ENCODE measurements around the gene CCDC6. TPM values are rescaled to one million over a fixed set of nuclear protein-coding genes. Genes with fewer than 3 reads are reported as not detected.
"Not testable (repeated sequence)": the region's sequence is repeated elsewhere in the genome, so short reads cannot be mapped to it uniquely, and the experiment has no call there.

Gene CCDC6
- 25.7 and 50.9 TPM in 2 replicates for total RNA-seq (2014; rRNA removed; shearing (Covaris generic); ENCODE audit: low replicate concordance)

DNA sequence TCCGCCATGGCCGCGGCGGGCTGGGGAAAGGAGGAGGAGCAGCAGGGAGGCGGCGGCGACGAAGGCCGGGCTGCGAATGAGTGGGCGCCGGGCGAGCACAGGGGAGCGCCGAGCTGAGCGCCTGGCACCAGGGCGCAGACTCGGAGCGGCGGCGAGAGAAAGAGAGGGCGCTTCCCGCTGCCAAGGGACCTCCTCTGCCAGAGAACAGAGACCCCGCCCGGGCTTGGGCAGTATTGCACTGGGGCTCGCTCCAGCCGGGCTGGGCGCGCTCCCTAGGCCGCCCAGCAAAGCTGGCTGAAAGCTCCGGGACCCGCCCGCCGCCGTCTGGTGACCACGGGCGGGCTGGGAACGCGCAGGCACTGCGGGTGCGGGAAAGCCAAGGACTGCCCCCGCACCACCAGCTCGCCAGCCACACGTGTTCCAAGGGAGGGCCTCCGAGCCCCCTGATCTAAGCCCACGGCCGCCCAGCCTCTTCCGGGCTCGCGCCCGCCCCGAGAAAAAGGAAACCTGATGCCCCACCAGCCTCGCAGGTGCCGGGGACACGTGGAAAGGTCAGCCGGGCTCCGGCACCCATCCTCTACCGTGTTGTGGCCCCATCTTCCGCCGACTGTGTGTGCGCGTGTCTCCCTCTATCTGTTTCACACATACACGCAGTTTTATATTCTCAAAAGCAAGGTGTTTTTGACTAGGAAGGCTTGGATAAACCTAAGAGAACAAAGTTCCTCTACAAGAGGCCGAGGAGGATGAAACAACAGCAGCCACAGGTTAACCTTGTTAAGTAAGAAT is at the start of gene CCDC6:
Gene CCDC6 (minus strand): TSS at position 140 of the 786 bp plus-strand sequence. CDS start 132 bp downstream, at position 8.
- H3K79me2 ChIP-seq (ENCODE audit: low read length), result peaks cover 47% of the 10 kb centered on the region
- peak within 1 kb of the TSS; percentile 83 for H3K4me2 ChIP-seq (ENCODE audit: low read depth, low read length, poor library complexity, severe bottlenecking)
- H4K20me1 ChIP-seq (ENCODE audit: insufficient read depth, low read depth, low read length), result peaks cover 26% of the 10 kb centered on the region
- peaks cover 52% of the 10 kb centered on the region for H3K4me1 ChIP-seq (ENCODE audit: low read length)
- peak within 1 kb of the TSS; percentile 98 for H3K9ac ChIP-seq (ENCODE audit: low read length)
- peaks cover 15% of the 10 kb centered on the region; the same call in 1 of the 2 replicates for H3K36me3 ChIP-seq (ENCODE audit: insufficient read depth, low read length)
- no peaks in the 10 kb centered on the region for H3K27me3 ChIP-seq (ENCODE audit: low read length)
- H3K27ac ChIP-seq (ENCODE audit: low read length), result peak within 1 kb of the TSS; percentile 86
- peak; percentile 97 for DNase-seq
- no peaks in the 10 kb centered on the region for H3K9me2 ChIP-seq (replicated peaks; ENCODE audit: insufficient read depth, low read length)
- H2AFZ ChIP-seq (ENCODE audit: low read length), result peak within 1 kb of the TSS; percentile 25
- H3K4me3 ChIP-seq (ENCODE audit: low read length), result peak within 1 kb of the TSS; percentile 96
- H3K9me3 ChIP-seq (ENCODE audit: low read length), result no peaks in the 10 kb centered on the region

DNA sequence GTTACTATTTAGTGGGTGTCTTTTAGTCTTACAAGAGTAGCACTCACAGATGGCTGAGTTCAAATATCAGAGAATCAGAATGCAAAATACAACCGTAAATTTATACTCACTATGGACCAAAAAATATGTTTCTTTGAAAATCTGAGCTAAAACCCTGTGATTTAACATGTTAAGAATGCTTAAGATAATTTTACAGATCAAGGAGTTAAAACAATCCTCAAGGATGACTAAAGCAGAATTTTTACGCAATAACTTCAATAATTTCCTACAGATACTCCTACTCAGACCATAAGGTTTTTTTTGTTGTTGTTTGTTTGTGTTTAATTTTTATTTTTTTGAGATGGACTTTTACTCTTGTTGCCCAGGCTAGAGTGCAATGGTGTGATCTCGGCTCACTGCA is 47.9 kb upstream of the CCDC6 start:
- Histone ChIP-seq H4K20me1 (ENCODE audit: insufficient read depth, low read depth, low read length) (no peaks in the 10 kb centered on the region), H3K9ac (ENCODE audit: low read length) (no peak overlapping the region), H3K4me1 (ENCODE audit: low read length) (no peaks in the 10 kb centered on the region), H3K4me2 (ENCODE audit: low read depth, low read length, poor library complexity, severe bottlenecking) (no peak overlapping the region), H3K79me2 (ENCODE audit: low read length) (no peaks in the 10 kb centered on the region), H3K9me2 (replicated peaks; ENCODE audit: insufficient read depth, low read length) (no peaks in the 10 kb centered on the region), H3K36me3 (ENCODE audit: insufficient read depth, low read length) (no peaks in the 10 kb centered on the region), H3K27me3 (ENCODE audit: low read length) (no peaks in the 10 kb centered on the region), H3K4me3 (ENCODE audit: low read length) (no peak overlapping the region), H2AFZ (ENCODE audit: low read length) (no peak overlapping the region), H3K9me3 (ENCODE audit: low read length) (no peaks in the 10 kb centered on the region), H3K27ac (ENCODE audit: low read length) (no peak overlapping the region)
- DNase-seq, result no peak

DNA sequence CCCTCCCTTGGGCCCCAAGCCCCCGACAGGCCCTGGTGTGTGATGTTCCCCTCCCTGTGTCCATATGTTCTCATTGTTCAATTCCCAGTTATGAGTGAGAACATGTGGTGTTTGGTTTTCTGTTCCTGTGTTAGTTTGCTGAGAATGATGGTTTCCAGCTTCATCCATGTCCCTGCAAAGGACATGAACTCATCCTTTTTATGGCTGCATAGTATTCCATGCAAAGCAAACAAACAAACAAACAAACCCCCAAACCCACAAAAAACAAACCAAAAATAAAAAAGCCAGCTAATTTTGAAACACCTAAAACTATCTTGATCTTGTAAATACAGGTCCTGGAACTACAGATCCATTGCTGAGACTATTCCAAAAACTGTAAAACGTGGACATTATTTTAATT is 47.4 kb upstream of the CCDC6 start:
- H3K27me3 ChIP-seq (ENCODE audit: low read length); H3K79me2 ChIP-seq (ENCODE audit: low read length); H3K4me2 ChIP-seq (ENCODE audit: low read depth, low read length, poor library complexity, severe bottlenecking); H3K9me3 ChIP-seq (ENCODE audit: low read length); H3K27ac ChIP-seq (ENCODE audit: low read length); DNase-seq; H3K9ac ChIP-seq (ENCODE audit: low read length); H3K36me3 ChIP-seq (ENCODE audit: insufficient read depth, low read length); H2AFZ ChIP-seq (ENCODE audit: low read length); H3K4me1 ChIP-seq (ENCODE audit: low read length); H3K9me2 ChIP-seq (replicated peaks; ENCODE audit: insufficient read depth, low read length); H4K20me1 ChIP-seq (ENCODE audit: insufficient read depth, low read depth, low read length); H3K4me3 ChIP-seq (ENCODE audit: low read length): not testable (repeated sequence)

DNA sequence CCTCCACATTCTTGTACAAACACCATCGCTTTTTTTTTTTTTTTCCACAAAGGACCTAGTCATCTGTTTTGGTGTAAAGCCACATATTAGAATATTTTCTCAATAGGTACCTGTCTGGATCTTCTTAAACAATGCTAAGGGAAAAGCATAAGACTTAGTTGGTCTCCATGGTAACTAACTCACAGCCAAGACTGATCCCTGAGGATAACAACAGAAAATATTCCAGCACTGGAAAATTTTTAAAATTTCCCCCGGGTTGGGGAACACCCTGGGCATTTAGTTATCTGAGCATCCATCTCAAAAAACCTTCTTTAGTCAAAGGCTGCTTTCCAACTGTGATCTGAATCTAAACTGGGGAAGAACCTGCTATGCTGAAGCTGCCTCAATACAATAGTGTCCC is 43.7 kb upstream of the CCDC6 start:
- no peak for DNase-seq

DNA sequence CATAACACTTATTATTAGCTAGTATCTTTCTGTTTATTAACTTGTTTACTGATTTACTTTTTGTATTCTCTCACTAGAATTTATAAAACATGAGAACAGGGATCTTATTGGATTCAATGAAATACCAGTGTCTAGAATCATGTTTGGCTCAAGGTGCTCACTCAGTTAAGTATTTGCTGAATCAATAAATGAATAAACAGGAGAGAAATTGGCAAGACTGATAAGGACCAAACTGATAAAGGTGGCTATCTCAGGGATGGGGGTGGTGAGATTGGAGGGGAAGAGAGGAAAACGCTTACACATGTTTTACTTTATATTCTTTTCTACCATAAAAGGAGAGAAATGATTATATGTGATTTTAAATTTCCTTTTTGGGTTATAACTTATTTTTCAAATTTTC is 43.3 kb upstream of the CCDC6 start:
- DNase-seq, result no peak
- no peak overlapping the region for H3K4me3 ChIP-seq (ENCODE audit: low read length)
- no peaks in the 10 kb centered on the region for H3K79me2 ChIP-seq (ENCODE audit: low read length)
- no peak overlapping the region for H3K4me2 ChIP-seq (ENCODE audit: low read depth, low read length, poor library complexity, severe bottlenecking)
- no peaks in the 10 kb centered on the region for H3K4me1 ChIP-seq (ENCODE audit: low read length)
- no peaks in the 10 kb centered on the region for H3K9me3 ChIP-seq (ENCODE audit: low read length)
- no peaks in the 10 kb centered on the region for H4K20me1 ChIP-seq (ENCODE audit: insufficient read depth, low read depth, low read length)
- H3K27ac ChIP-seq (ENCODE audit: low read length), result no peak overlapping the region
- H2AFZ ChIP-seq (ENCODE audit: low read length), result no peak overlapping the region
- H3K36me3 ChIP-seq (ENCODE audit: insufficient read depth, low read length), result no peaks in the 10 kb centered on the region
- no peaks in the 10 kb centered on the region for H3K9me2 ChIP-seq (replicated peaks; ENCODE audit: insufficient read depth, low read length)
- H3K9ac ChIP-seq (ENCODE audit: low read length), result no peak overlapping the region
- no peaks in the 10 kb centered on the region for H3K27me3 ChIP-seq (ENCODE audit: low read length)

More for the DNA sequence above, 43.7 kb upstream of the CCDC6 start:
- Histone ChIP-seq H3K79me2 (ENCODE audit: low read length) (no peaks in the 10 kb centered on the region), H3K9me2 (replicated peaks; ENCODE audit: insufficient read depth, low read length) (no peaks in the 10 kb centered on the region), H3K9me3 (ENCODE audit: low read length) (no peaks in the 10 kb centered on the region), H3K4me3 (ENCODE audit: low read length) (no peak overlapping the region), H3K36me3 (ENCODE audit: insufficient read depth, low read length) (no peaks in the 10 kb centered on the region), H3K27ac (ENCODE audit: low read length) (no peak overlapping the region), H2AFZ (ENCODE audit: low read length) (no peak overlapping the region), H3K4me1 (ENCODE audit: low read length) (no peaks in the 10 kb centered on the region), H4K20me1 (ENCODE audit: insufficient read depth, low read depth, low read length) (no peaks in the 10 kb centered on the region), H3K9ac (ENCODE audit: low read length) (no peak overlapping the region), H3K4me2 (ENCODE audit: low read depth, low read length, poor library complexity, severe bottlenecking) (no peak overlapping the region), H3K27me3 (ENCODE audit: low read length) (no peaks in the 10 kb centered on the region)

DNA sequence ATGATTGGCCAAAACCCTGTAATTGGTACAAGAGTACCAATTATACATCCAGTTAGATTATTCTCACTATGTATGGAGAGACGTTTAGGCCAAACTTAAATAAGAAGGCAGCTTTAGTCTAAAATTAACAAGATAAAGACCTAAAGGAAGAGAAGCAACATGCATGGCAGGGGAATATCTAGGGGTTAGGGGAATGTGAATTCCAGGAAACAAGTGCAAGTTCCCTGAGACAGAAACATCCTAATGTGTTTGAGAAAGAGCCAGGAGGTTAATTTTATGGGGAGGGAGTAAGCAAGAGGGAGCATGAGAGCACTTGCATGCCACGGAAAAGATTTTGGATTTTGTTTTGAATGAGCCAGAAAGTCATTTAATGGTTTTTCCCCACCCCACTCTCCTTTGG is 39.6 kb upstream of the CCDC6 start:
- Histone ChIP-seq H3K4me2 (ENCODE audit: low read depth, low read length, poor library complexity, severe bottlenecking) (no peak overlapping the region), H3K4me3 (ENCODE audit: low read length) (no peak overlapping the region), H3K79me2 (ENCODE audit: low read length) (no peaks in the 10 kb centered on the region), H3K9ac (ENCODE audit: low read length) (no peak overlapping the region), H3K27ac (ENCODE audit: low read length) (no peak overlapping the region), H3K9me2 (replicated peaks; ENCODE audit: insufficient read depth, low read length) (no peaks in the 10 kb centered on the region), H3K27me3 (ENCODE audit: low read length) (no peaks in the 10 kb centered on the region), H3K4me1 (ENCODE audit: low read length) (no peaks in the 10 kb centered on the region), H3K36me3 (ENCODE audit: insufficient read depth, low read length) (no peaks in the 10 kb centered on the region), H3K9me3 (ENCODE audit: low read length) (no peaks in the 10 kb centered on the region), H2AFZ (ENCODE audit: low read length) (no peak overlapping the region), H4K20me1 (ENCODE audit: insufficient read depth, low read depth, low read length) (no peaks in the 10 kb centered on the region)
- DNase-seq, result no peak

DNA sequence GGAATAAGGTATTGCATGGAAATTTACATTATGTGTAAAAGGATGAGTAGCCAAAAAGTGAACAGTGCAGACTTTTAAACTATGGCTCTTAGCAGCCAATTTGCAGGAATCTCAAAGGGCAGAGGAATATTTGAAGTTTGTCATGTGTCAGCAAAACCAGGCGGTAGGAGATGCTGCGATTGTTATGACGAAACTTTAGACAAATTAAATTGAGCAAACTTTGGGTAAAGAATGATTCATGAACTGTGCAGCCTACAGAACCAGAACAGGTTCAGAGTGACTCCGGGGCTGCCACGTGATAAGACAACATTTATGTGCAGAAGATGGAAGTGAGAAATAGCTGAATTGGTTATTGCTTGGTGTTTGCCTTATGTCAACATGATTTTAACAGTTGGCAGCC is 39.2 kb upstream of the CCDC6 start:
- H3K4me1 ChIP-seq (ENCODE audit: low read length), result no peaks in the 10 kb centered on the region
- H3K27ac ChIP-seq (ENCODE audit: low read length), result no peak overlapping the region
- DNase-seq, result no peak
- no peaks in the 10 kb centered on the region for H3K27me3 ChIP-seq (ENCODE audit: low read length)
- H3K4me3 ChIP-seq (ENCODE audit: low read length), result no peak overlapping the region
- no peaks in the 10 kb centered on the region for H3K9me3 ChIP-seq (ENCODE audit: low read length)
- H4K20me1 ChIP-seq (ENCODE audit: insufficient read depth, low read depth, low read length), result no peaks in the 10 kb centered on the region
- H3K36me3 ChIP-seq (ENCODE audit: insufficient read depth, low read length), result no peaks in the 10 kb centered on the region
- H3K9me2 ChIP-seq (replicated peaks; ENCODE audit: insufficient read depth, low read length), result no peaks in the 10 kb centered on the region
- H3K4me2 ChIP-seq (ENCODE audit: low read depth, low read length, poor library complexity, severe bottlenecking), result no peak overlapping the region
- no peak overlapping the region for H3K9ac ChIP-seq (ENCODE audit: low read length)
- H3K79me2 ChIP-seq (ENCODE audit: low read length), result no peaks in the 10 kb centered on the region
- H2AFZ ChIP-seq (ENCODE audit: low read length), result no peak overlapping the region

DNA sequence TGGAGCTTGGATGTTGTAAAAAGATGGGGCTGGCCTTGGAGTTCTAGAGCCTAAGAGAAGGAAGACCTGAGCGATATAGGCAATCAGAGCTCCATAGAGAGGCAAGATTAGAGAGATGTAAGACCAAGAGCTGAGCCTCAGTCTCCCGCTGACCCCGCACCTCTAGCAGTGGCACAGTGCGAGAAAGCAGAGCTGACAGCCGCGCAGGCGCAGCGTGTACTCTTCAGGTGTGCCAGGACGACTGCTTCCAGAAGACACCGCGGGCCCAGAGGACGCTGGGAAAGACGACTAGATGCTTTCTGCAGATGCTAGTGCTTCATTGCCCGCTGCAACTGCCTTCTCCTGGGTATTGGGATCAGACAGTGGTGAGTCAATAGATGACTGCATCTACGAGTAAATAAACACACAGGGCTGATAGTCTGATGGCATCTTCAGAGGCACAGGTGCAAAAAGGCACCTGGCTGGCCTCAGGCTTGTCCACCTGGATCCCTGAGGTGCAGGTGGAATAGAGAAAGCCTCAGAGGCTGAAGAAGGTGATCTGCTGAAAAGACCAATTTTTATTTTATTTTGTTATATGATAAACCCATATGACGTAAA is 38.1 kb upstream of the CCDC6 start:
- Histone ChIP-seq H3K4me2 (ENCODE audit: low read depth, low read length, poor library complexity, severe bottlenecking) (no peak overlapping the region), H3K4me3 (ENCODE audit: low read length) (no peak overlapping the region), H3K36me3 (ENCODE audit: insufficient read depth, low read length) (no peaks in the 10 kb centered on the region), H2AFZ (ENCODE audit: low read length) (no peak overlapping the region), H3K4me1 (ENCODE audit: low read length) (no peaks in the 10 kb centered on the region), H3K9me2 (replicated peaks; ENCODE audit: insufficient read depth, low read length) (no peaks in the 10 kb centered on the region), H3K79me2 (ENCODE audit: low read length) (no peaks in the 10 kb centered on the region), H3K9ac (ENCODE audit: low read length) (no peak overlapping the region), H4K20me1 (ENCODE audit: insufficient read depth, low read depth, low read length) (no peaks in the 10 kb centered on the region), H3K9me3 (ENCODE audit: low read length) (no peaks in the 10 kb centered on the region), H3K27ac (ENCODE audit: low read length) (no peak overlapping the region), H3K27me3 (ENCODE audit: low read length) (no peaks in the 10 kb centered on the region)
- no peak for DNase-seq

Measured in Karpas-422 (cell line).